Measurements from ENCODE around the gene TRIM37.

- no peak for TF ChIP-seq CTCF (IDR thresholded peaks at IDR 0.05)
- TF ChIP-seq POLR2A (IDR thresholded peaks at IDR 0.05), result no peak
Measured at GRCh38 chr17:59003860-59004259, 102.8 kb downstream of the TRIM37 start.

Measured in right lobe of liver (tissue), 4 donors.